Tibial nerve (tissue), 4 donors: ENCODE data around the gene KMT2D. TPM values are rescaled to one million over a fixed set of nuclear protein-coding genes. Genes with fewer than 3 reads are reported as not detected.
"Not testable (repeated sequence)": the region's sequence is repeated elsewhere in the genome, so short reads cannot be mapped to it uniquely, and the experiment has no call there.

Experiments
- DNase-seq, 2 donors: peaks; one replicate each; pipeline ENCODE4 v3.0.0-alpha.2; 2019; ENCODE audit warnings: low spot score in 2 of 2
- H3K27ac ChIP-seq, 4 donors: fragments of 200-600 bp; sonication (generic) in 3 of 4; one replicate each; pipeline ENCODE4 v1.5.1; 2017 to 2019; ENCODE audit warnings: mild to moderate bottlenecking in 1 of 4
- H3K27me3 ChIP-seq, 2 donors: fragments of 200-600 bp; sonication (generic) in 1 of 2; one replicate each; pipeline versions ENCODE4 v1.5.1 to v1.6.0; 2017 to 2019
- H3K36me3 ChIP-seq, 3 donors: fragments of 200-600 bp; sonication (generic); one replicate each; pipeline ENCODE4 v1.5.1; 2018 to 2019
- H3K4me1 ChIP-seq, 4 donors: fragments of 200-600 bp; sonication (generic) in 3 of 4; one replicate each; pipeline ENCODE4 v1.5.1; 2017 to 2019
- H3K4me3 ChIP-seq, 4 donors: fragments of 200-600 bp; sonication (generic) in 3 of 4; one replicate each; pipeline ENCODE4 v1.5.1; 2017 to 2019; ENCODE audit warnings: mild to moderate bottlenecking in 1 of 4, moderate library complexity in 1 of 4
- H3K9me3 ChIP-seq, 4 donors: fragments of 200-600 bp; sonication (generic) in 3 of 4; one replicate each; pipeline ENCODE4 v1.5.1; 2017 to 2019
- CTCF ChIP-seq, 5 experiments: fragments of 200-600 bp in 3 of 5; fragments of 450-650 bp in 2 of 5; sonication (generic) in 3 of 5; IDR thresholded peaks; one replicate each; pipeline ENCODE4 v1.5.1; 2016 to 2019; ENCODE audit warnings: antibody characterized with exemption in 5 of 5, mild to moderate bottlenecking in 3 of 5, moderate library complexity in 2 of 5
- EP300 ChIP-seq, 2 donors: sonication (generic); formaldehyde crosslinking; IDR thresholded peaks; one replicate each; pipeline ENCODE4 v1.6.1; 2017; ENCODE audit warnings: antibody characterized with exemption in 2 of 2, mild to moderate bottlenecking in 1 of 2
- POLR2A ChIP-seq, 2 donors: fragments of 450-650 bp; IDR thresholded peaks; one replicate each; pipeline ENCODE4 v1.6.1; 2017; ENCODE audit warnings: antibody characterized with exemption in 2 of 2, mild to moderate bottlenecking in 2 of 2, moderate library complexity in 2 of 2
- WGBS, 2 donors: methylation state at CpG; one replicate each; pipeline ENCODE4 v1.1.5; 2018; 5-methylcytosine and 5-hydroxymethylcytosine counted together
- total RNA-seq, 4 donors: library from RNA; depleted of rRNA; stranded (reverse); fragments of >200 nt; gene quantifications; one replicate each; pipeline ENCODE4 v1.1.0, GENCODE V29; 2016

KMT2D gene
- total RNA-seq, 4 donors from 2014 or later: 53.5 to 102 (median 76.9) TPM

GRCh38 chr12:49064767-49065152, 4.2 kb upstream of the KMT2D start:
- no peak overlapping the region for H3K4me3 ChIP-seq
- TF ChIP-seq EP300 (IDR thresholded peaks at IDR 0.05) (no peak), POLR2A (IDR thresholded peaks at IDR 0.05) (no peak), CTCF (IDR thresholded peaks at IDR 0.05) (no peak)
- H3K27ac ChIP-seq: no peak overlapping the region
- no peaks in the 10 kb centered on the region for H3K9me3 ChIP-seq
- peaks cover 0 to 27% (median 4%) of the 10 kb centered on the region in 4 donors for H3K4me1 ChIP-seq
- no peak for DNase-seq
- WGBS, 2 donors: 87 to 97% methylated on average over 5 of the region's 5 CpGs
- H3K36me3 ChIP-seq: peaks cover 0 to 9% (median 0%) of the 10 kb centered on the region in 3 donors
- H3K27me3 ChIP-seq: no peaks in the 10 kb centered on the region

GRCh38 chr12:49061916-49062315, 1.3 kb upstream of the KMT2D start:
- not testable (repeated sequence) for H3K27me3 ChIP-seq, H3K9me3 ChIP-seq, H3K36me3 ChIP-seq, H3K4me3 ChIP-seq, H3K27ac ChIP-seq, DNase-seq
- 85 to 88% methylated on average over 17 of the region's 17 CpGs for WGBS, 2 donors
- peaks cover 0 to 40% (median 22%) of the 10 kb centered on the region in 4 donors for H3K4me1 ChIP-seq

GRCh38 chr12:49061157-49061650, 610 bp upstream of the KMT2D start:
- Histone ChIP-seq H3K27ac (peak overlapping the region; percentile 85 to 99 (median 95)), H3K4me3 (peak overlapping the region; percentile 79 to 100 (median 95)), H3K36me3 (peaks cover 0 to 6% (median 0%) of the 10 kb centered on the region in 3 donors), H3K9me3 (no peaks in the 10 kb centered on the region), H3K27me3 (no peaks in the 10 kb centered on the region), H3K4me1 (peaks cover 0 to 48% (median 29%) of the 10 kb centered on the region in 4 donors)
- TF ChIP-seq CTCF (IDR thresholded peaks at IDR 0.05): no peak
- TF ChIP-seq EP300 (IDR thresholded peaks at IDR 0.05): no peak
- TF ChIP-seq POLR2A (IDR thresholded peaks at IDR 0.05): no peak
- no peak for DNase-seq
- 7 to 8% methylated on average over 16 of the region's 16 CpGs for WGBS, 2 donors

- WGBS, 2 donors: 0% methylated on average over 35 to 42 of the region's 70 CpGs
- Histone ChIP-seq H3K4me3 (peak overlapping the region; percentile 79 to 100 (median 95)), H3K4me1 (peaks cover 0 to 61% (median 41%) of the 10 kb centered on the region in 4 donors), H3K9me3 (no peaks in the 10 kb centered on the region), H3K36me3 (peaks cover 0 to 3% (median 1%) of the 10 kb centered on the region in 3 donors), H3K27ac (peak overlapping the region; percentile 85 to 99 (median 95)), H3K27me3 (no peaks in the 10 kb centered on the region)
- TF ChIP-seq EP300 (IDR thresholded peaks at IDR 0.05) (no peak), POLR2A (IDR thresholded peaks at IDR 0.05) (no peak), CTCF (IDR thresholded peaks at IDR 0.05) (no peak)
- no peak for DNase-seq
Measured at GRCh38 chr12:49059299-49060171, 1.1 kb downstream of the KMT2D start.

GRCh38 chr12:49059045-49059298, 1.6 kb downstream of the KMT2D start:
- WGBS, 2 donors: 0% methylated on average over 1 of the region's 1 CpG
- no peaks in the 10 kb centered on the region for H3K9me3 ChIP-seq
- no peaks in the 10 kb centered on the region for H3K27me3 ChIP-seq
- TF ChIP-seq CTCF (IDR thresholded peaks at IDR 0.05) (no peak), POLR2A (IDR thresholded peaks at IDR 0.05) (no peak), EP300 (IDR thresholded peaks at IDR 0.05) (no peak)
- no peak for DNase-seq
- peak overlapping the region; percentile 79 to 100 (median 95) for H3K4me3 ChIP-seq
- peaks cover 0 to 8% (median 7%) of the 10 kb centered on the region in 3 donors for H3K36me3 ChIP-seq
- H3K4me1 ChIP-seq: peaks cover 0 to 56% (median 41%) of the 10 kb centered on the region in 4 donors
- peak overlapping the region in 3 of 4 donors; percentile 93 to 99 (median 97) for H3K27ac ChIP-seq
